Transverse colon (tissue), 4 donors: ENCODE measurements around the gene MGAT5. TPM values are rescaled to one million over a fixed set of nuclear protein-coding genes. Genes with fewer than 3 reads are reported as not detected.
A peak's percentile ranks its signal among the peaks of the same experiment; 100 is the strongest.

ENCODE experiments used
- DNase-seq: peaks from one replicate; pipeline ENCODE4 v3.0.0-alpha.2; 2019
- H3K27ac ChIP-seq, 4 donors: fragments of 200-600 bp; sonication (generic); 2 replicates each; pipeline ENCODE4 v1.5.1; 2016 to 2018; ENCODE audit warnings: inconsistent platforms in 4 of 4
- H3K27me3 ChIP-seq: fragments of 200-600 bp; sonication (generic); 2 replicates; pipeline ENCODE4 v1.5.1; 2017; ENCODE audit warnings: inconsistent platforms
- H3K36me3 ChIP-seq, 4 donors: fragments of 200-600 bp; sonication (generic); 2 replicates each; pipeline ENCODE4 v1.5.1; 2017 to 2019; ENCODE audit warnings: inconsistent platforms in 4 of 4
- H3K4me1 ChIP-seq, 4 donors: fragments of 200-600 bp; sonication (generic); 2 replicates each; pipeline ENCODE4 v1.5.1; 2017 to 2020; ENCODE audit warnings: inconsistent platforms in 4 of 4
- H3K4me3 ChIP-seq, 4 donors: fragments of 200-600 bp; sonication (generic); 1 replicate in 1 of 4; 2 replicates in 3 of 4; pipeline versions ENCODE4 v1.5.1 to v1.6.1; 2017 to 2019; ENCODE audit warnings: inconsistent platforms in 4 of 4
- H3K9me3 ChIP-seq, 2 donors: fragments of 200-600 bp; sonication (generic); 2 replicates each; pipeline ENCODE4 v1.5.1; 2017 to 2019; ENCODE audit warnings: inconsistent platforms in 2 of 2
- EP300 ChIP-seq: sonication (generic); formaldehyde crosslinking; IDR thresholded peaks from one replicate; pipeline ENCODE4 v1.6.1; 2017; ENCODE audit warnings: antibody characterized with exemption, low read depth
- POLR2A ChIP-seq: fragments of 450-650 bp; IDR thresholded peaks from one replicate; pipeline ENCODE4 v1.6.1; 2016; ENCODE audit warnings: antibody characterized with exemption, mild to moderate bottlenecking, moderate library complexity
- POLR2AphosphoS5 ChIP-seq, 3 donors: sonication (generic); formaldehyde crosslinking; IDR thresholded peaks; one replicate each; pipeline ENCODE4 v1.6.1; 2016; ENCODE audit warnings: antibody characterized with exemption in 3 of 3
- whole genome bisulfite sequencing, 2 donors: methylation state at CpG; one replicate each; pipeline ENCODE4 v1.1.5; 2018; ENCODE audit warnings: low coverage in 1 of 2; 5-methylcytosine and 5-hydroxymethylcytosine counted together
- in situ Hi-C, 4 donors: fragments of 200-750 bp; cut with MboI; loops; one replicate each; pipeline versions ENCODE4 v1.15.0 to v1.15.1; 2017; ENCODE audit warnings: low sequenced_read_pairs in 3 of 4, low pct_ligation_motif_present in 1 of 4, low pct_unique_long_range_greater_than_20kb in 1 of 4
- intact Hi-C: fragments of 100-400 bp; cut with DNase I; formaldehyde crosslinking; loops from one replicate; pipeline ENCODE4 v1.15.1; 2023; ENCODE audit warnings: low total_unique reads
- total RNA-seq, 4 donors: library from RNA; depleted of rRNA; stranded (reverse); fragments of >200 nt; gene quantifications; one replicate each; pipeline ENCODE4 v1.1.0, GENCODE V29; 2016
- TF ChIP-seq, protein P1 (sequence below), 5 experiments: fragments of 200-600 bp in 3 of 5; fragments of 450-650 bp in 2 of 5; sonication (generic) in 3 of 5; IDR thresholded peaks; 1 replicate in 2 of 5; 2 replicates in 3 of 5; pipeline ENCODE4 v1.5.1; 2016 to 2017; ENCODE audit warnings: antibody characterized with exemption in 5 of 5, inconsistent platforms in 3 of 5, mild to moderate bottlenecking in 2 of 5, moderate library complexity in 1 of 5

MGAT5 gene
- total RNA-seq, 4 donors from 2014 or later, result 23.6 to 67.6 (median 55.2) TPM

DNA sequence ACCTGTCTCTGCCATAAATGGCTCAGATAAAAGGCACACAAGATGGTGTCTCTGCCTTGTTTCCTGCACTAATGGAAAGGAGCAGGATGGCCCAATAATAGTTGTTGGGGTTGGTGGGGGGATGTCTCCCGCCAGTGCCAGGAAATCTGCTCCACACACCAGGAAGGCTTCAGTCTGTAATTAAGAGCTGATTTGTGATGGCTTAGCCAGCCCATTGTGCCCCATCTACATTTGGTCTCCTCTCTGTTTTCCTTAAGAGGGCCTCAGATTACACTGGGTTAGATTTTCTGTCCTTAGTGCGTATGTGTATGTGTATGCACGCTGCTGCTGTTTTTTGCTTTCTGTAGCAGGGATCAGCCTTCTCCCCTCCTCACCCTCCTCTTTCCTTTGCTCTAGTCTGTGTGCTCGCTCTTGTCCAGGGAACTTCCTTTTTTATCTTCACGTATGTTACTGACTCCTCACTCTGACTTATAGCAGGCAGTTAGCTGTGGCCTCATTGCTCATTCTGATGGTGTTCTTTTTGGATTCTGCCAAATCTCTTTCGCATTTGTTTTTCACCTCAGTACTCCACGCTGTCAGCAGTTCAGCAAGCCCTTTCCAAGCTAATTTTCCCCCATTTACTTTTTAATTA is 33.4 kb upstream of the MGAT5 start:
- no peaks in the 10 kb centered on the region for H3K27me3 ChIP-seq
- H3K4me1 ChIP-seq, result peaks cover 6 to 22% (median 9%) of the 10 kb centered on the region in 4 donors
- 75 to 98% methylated on average over 6 to 7 of the region's 7 CpGs for WGBS, 2 donors
- in situ Hi-C loops, result no loop called here
- no peak for DNase-seq
- H3K4me3 ChIP-seq, result no peak overlapping the region
- H3K36me3 ChIP-seq, result no peaks in the 10 kb centered on the region
- peak overlapping the region in 1 of 4 donors; percentile 48 for H3K27ac ChIP-seq
- intact Hi-C loops, result no loop called here
- H3K9me3 ChIP-seq, result no peaks in the 10 kb centered on the region
- TF ChIP-seq POLR2A (no peak), EP300 (no peak), POLR2AphosphoS5 (IDR thresholded peaks at IDR 0.05) (no peak)
- TF ChIP-seq, protein P1, sequence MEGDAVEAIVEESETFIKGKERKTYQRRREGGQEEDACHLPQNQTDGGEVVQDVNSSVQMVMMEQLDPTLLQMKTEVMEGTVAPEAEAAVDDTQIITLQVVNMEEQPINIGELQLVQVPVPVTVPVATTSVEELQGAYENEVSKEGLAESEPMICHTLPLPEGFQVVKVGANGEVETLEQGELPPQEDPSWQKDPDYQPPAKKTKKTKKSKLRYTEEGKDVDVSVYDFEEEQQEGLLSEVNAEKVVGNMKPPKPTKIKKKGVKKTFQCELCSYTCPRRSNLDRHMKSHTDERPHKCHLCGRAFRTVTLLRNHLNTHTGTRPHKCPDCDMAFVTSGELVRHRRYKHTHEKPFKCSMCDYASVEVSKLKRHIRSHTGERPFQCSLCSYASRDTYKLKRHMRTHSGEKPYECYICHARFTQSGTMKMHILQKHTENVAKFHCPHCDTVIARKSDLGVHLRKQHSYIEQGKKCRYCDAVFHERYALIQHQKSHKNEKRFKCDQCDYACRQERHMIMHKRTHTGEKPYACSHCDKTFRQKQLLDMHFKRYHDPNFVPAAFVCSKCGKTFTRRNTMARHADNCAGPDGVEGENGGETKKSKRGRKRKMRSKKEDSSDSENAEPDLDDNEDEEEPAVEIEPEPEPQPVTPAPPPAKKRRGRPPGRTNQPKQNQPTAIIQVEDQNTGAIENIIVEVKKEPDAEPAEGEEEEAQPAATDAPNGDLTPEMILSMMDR (IDR thresholded peaks at IDR 0.05), result no peak

DNA sequence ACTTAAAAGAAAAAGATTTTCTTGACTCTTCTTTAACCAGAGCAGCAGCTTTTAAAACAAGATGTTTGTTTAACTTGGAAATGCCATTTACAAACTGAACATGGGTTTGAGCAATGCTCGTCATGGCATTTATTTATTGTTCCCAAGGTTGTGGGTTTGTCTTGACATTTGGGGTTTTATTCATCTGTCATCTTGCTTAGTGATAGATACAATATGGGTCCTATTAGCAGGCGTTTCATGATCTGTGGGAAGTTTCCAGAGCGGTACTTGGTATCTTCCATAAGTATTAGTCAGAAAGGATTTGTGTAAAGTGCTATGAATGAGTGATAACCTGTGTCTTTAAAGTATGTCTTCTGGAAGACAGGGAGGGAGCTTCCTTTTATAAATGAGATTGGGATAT is 29.9 kb upstream of the MGAT5 start:
- Histone ChIP-seq H3K4me3 (no peak overlapping the region), H3K27ac (no peak overlapping the region), H3K9me3 (peaks cover 4 to 6% of the 10 kb centered on the region in 2 donors), H3K27me3 (no peaks in the 10 kb centered on the region), H3K4me1 (peaks cover 2 to 9% (median 6%) of the 10 kb centered on the region in 4 donors), H3K36me3 (no peaks in the 10 kb centered on the region)
- TF ChIP-seq POLR2A (no peak), POLR2AphosphoS5 (IDR thresholded peaks at IDR 0.05) (no peak), EP300 (no peak)
- TF ChIP-seq, protein P1 (IDR thresholded peaks at IDR 0.05), result no peak
- WGBS, 2 donors, result 81 to 82% methylated on average over 3 of the region's 3 CpGs
- in situ Hi-C loops, result no loop called here
- intact Hi-C loops, result no loop called here
- no peak for DNase-seq

DNA sequence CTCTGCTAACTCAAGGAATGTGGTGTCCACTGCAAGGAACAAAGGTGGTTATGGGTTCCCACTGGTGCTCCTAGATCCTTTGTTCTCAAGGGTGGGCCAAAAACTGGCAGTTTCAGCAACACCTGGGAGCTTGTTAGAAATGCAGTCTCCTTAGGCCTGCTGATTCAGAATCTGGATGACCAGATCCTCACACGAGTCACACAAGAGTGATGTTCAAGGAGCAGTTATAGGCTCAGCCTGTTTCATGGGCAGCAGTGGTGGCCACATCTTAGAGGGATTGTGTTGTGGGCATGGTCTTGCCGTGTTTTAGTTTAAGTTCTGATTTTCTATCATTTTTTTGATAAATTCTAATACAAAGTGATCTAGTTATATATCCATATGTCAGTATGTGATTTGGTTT is 28.7 kb upstream of the MGAT5 start:
- no peak overlapping the region for H3K27ac ChIP-seq
- TF ChIP-seq POLR2AphosphoS5 (IDR thresholded peaks at IDR 0.05) (no peak), POLR2A (no peak), EP300 (no peak)
- TF ChIP-seq, protein P1 (IDR thresholded peaks at IDR 0.05), result no peak
- no peak overlapping the region for H3K4me3 ChIP-seq
- H3K4me1 ChIP-seq, result no peaks in the 10 kb centered on the region
- 94% methylated on average over 2 of the region's 2 CpGs; no CpG with 5 or more reads in 1 of the 2 donors for WGBS, 2 donors
- no peaks in the 10 kb centered on the region for H3K36me3 ChIP-seq
- in situ Hi-C loops (loop anchor here in 2 of 4 donors (25.0 kb wide), 2 partner anchors 187 to 338 kb away; no protein-coding TSS in a partner anchor), intact Hi-C loops (no loop called here)
- H3K27me3 ChIP-seq, result no peaks in the 10 kb centered on the region
- DNase-seq, result no peak
- peaks cover 4 to 6% of the 10 kb centered on the region in 2 donors for H3K9me3 ChIP-seq

DNA sequence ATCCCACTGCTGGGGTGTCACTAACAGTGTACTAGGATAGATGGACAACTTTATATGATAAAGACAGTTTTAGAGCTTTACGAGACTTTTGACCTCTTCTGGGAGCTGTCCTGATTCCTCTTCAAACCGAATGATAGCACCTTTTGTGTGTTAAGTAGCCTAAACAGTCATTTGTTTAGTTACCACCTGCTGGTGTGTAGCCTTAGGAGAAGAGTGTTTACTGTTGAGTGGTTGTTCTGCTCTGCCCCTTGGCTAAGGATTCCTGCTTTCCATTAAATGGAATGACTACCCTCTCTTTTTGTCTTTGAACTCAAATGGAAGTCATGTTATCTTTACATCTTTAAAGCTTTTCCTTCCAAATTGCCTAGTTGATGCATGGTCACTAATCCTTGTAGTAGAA is 28.0 kb upstream of the MGAT5 start:
- Histone ChIP-seq H3K27ac (no peak overlapping the region), H3K4me3 (no peak overlapping the region), H3K9me3 (peaks cover 4 to 6% of the 10 kb centered on the region in 2 donors), H3K27me3 (no peaks in the 10 kb centered on the region), H3K36me3 (no peaks in the 10 kb centered on the region), H3K4me1 (no peaks in the 10 kb centered on the region)
- TF ChIP-seq EP300 (no peak), POLR2AphosphoS5 (IDR thresholded peaks at IDR 0.05) (no peak), POLR2A (no peak)
- TF ChIP-seq, protein P1 (IDR thresholded peaks at IDR 0.05), result no peak
- DNase-seq, result no peak
- in situ Hi-C loops, result loop anchor here in 2 of 4 donors (25.0 kb wide), 2 partner anchors 186 to 339 kb away; no protein-coding TSS in a partner anchor
- intact Hi-C loops, result no loop called here
- 60 to 72% methylated on average over 2 of the region's 2 CpGs for WGBS, 2 donors
